Measurements from ENCODE around the gene KCNH6.

KCNH6 gene

DNA sequence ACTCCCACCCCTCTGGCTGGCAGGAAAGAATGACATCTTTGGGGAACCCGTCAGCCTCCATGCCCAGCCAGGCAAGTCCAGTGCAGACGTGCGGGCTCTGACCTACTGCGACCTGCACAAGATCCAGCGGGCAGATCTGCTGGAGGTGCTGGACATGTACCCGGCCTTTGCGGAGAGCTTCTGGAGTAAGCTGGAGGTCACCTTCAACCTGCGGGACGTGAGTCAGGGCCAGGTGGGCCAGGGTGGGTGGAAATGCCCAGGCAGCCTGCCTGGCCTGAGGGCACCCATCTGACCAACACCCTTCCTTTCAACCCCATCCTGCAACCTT, 19.0 kb downstream of the KCNH6 start:
- Mint-ChIP-seq H3K9me3 (no peaks in the 10 kb centered on the region), H3K4me3 (no peak overlapping the region), H3K27ac (no peak overlapping the region), H3K36me3 (ENCODE audit: low read depth) (no peaks in the 10 kb centered on the region), H3K27me3 (ENCODE audit: low read depth, poor library complexity) (peaks cover 40% of the 10 kb centered on the region), H3K4me1 (peaks cover 19% of the 10 kb centered on the region)
- DNase-seq: no peak
- TF ChIP-seq, protein P1, sequence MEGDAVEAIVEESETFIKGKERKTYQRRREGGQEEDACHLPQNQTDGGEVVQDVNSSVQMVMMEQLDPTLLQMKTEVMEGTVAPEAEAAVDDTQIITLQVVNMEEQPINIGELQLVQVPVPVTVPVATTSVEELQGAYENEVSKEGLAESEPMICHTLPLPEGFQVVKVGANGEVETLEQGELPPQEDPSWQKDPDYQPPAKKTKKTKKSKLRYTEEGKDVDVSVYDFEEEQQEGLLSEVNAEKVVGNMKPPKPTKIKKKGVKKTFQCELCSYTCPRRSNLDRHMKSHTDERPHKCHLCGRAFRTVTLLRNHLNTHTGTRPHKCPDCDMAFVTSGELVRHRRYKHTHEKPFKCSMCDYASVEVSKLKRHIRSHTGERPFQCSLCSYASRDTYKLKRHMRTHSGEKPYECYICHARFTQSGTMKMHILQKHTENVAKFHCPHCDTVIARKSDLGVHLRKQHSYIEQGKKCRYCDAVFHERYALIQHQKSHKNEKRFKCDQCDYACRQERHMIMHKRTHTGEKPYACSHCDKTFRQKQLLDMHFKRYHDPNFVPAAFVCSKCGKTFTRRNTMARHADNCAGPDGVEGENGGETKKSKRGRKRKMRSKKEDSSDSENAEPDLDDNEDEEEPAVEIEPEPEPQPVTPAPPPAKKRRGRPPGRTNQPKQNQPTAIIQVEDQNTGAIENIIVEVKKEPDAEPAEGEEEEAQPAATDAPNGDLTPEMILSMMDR (IDR thresholded peaks at IDR 0.05): no peak

DNA sequence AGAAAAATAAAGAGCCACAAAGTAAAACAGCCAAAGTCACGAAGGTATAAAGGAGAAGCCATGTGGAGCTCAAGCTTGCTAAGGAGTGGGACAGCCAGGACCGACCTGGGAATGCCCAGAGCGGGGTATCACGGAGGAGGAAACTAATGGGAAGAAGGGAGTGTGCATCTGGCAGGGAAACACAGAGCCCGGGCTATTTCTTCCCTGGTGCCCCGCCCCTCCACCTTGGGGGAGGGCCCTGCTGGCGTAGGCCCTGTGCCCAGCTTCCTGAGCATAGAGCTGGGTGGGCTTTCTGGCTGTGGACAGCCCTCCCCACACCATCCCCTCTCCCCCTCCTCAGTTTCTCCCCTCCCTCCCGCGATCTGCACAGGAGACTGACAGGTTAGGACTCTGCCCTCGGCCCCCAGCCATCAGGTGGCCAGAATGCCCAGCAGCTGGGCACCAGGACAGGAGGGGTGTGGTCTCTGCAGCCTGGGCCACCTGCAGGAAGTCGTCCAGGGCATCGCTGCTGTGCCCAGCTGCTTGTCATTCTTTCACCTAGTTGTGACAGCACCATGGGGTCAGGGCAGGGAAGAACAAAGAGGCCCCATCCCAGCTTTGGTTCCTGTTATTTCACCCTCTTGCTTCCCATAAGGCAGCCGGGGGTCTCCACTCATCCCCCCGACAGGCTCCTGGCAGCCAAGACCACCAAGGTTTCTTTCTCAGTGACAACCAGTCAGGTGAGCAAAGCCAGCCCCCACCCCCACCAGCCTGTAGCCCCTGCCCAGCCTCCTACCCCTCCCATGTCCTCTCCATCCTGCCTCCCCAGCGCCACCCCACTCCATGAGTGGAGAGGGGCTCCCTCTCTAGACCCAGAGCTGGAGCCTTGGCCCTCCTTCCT, 20.0 kb downstream of the KCNH6 start:
- Mint-ChIP-seq H3K27ac (no peak overlapping the region), H3K36me3 (ENCODE audit: low read depth) (no peaks in the 10 kb centered on the region), H3K9me3 (no peaks in the 10 kb centered on the region), H3K27me3 (ENCODE audit: low read depth, poor library complexity) (peaks cover 40% of the 10 kb centered on the region), H3K4me3 (no peak overlapping the region), H3K4me1 (peaks cover 19% of the 10 kb centered on the region)
- no peak for DNase-seq
- TF ChIP-seq, protein P1 (IDR thresholded peaks at IDR 0.05): no peak

- Mint-ChIP-seq H3K4me3 (no peak overlapping the region), H3K36me3 (ENCODE audit: low read depth) (no peaks in the 10 kb centered on the region), H3K9me3 (no peaks in the 10 kb centered on the region), H3K4me1 (peaks cover 19% of the 10 kb centered on the region), H3K27me3 (ENCODE audit: low read depth, poor library complexity) (peaks cover 33% of the 10 kb centered on the region), H3K27ac (no peak overlapping the region)
- TF ChIP-seq, protein P1 (IDR thresholded peaks at IDR 0.05): no peak
- DNase-seq: no peak
Observed at GRCh38 chr17:63543822-63544420, 20.8 kb downstream of the KCNH6 start.

- H3K27me3 Mint-ChIP-seq (ENCODE audit: low read depth, poor library complexity): peaks cover 26% of the 10 kb centered on the region
- TF ChIP-seq, protein P1 (IDR thresholded peaks at IDR 0.05): no peak
- no peaks in the 10 kb centered on the region for H3K9me3 Mint-ChIP-seq
- H3K36me3 Mint-ChIP-seq (ENCODE audit: low read depth): no peaks in the 10 kb centered on the region
- H3K27ac Mint-ChIP-seq: no peak overlapping the region
- DNase-seq: no peak
- H3K4me1 Mint-ChIP-seq: peaks cover 19% of the 10 kb centered on the region
- no peak overlapping the region for H3K4me3 Mint-ChIP-seq
Observed at GRCh38 chr17:63544467-63545301, 21.5 kb downstream of the KCNH6 start.

DNA sequence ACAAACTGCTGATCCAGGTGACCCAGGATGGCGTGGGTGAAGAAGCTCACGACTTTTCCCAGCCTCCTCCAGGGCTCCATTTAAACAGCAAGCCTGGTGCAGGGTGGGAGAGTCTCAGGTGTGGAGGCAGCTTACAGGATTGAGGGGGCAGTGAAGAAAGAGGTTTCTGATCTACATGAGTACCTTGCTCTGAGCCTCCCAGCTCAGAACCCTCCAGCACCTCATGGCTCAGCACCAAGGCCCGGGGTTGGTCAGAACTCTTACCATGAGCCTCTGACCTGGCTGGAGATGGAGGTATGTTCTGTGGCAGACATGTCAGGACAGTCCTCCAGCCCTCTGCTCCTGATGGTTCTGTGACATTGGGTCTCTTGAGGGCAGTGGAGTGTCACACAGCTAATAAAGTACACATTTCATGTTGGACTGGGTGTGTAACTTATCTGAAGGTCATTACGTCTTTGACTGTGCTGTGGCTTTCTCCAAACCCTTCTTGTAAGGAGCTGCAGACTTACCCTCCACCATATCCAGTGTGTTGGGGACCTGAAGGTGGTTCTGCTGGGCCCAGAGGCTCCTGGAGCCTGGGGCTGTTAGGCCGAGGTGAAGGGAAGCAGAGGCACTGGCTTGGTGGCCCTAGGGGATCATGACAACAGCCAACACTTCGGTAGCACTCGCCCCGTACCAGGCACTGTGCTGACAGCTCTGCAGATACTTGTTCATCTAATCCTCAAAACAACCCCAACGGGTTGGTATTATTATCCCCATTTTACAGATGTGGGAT, 23.3 kb downstream of the KCNH6 start:
- Mint-ChIP-seq H3K36me3 (ENCODE audit: low read depth) (no peaks in the 10 kb centered on the region), H3K9me3 (no peaks in the 10 kb centered on the region), H3K4me3 (no peak overlapping the region), H3K27ac (no peak overlapping the region), H3K4me1 (peaks cover 12% of the 10 kb centered on the region), H3K27me3 (ENCODE audit: low read depth, poor library complexity) (peaks cover 12% of the 10 kb centered on the region)
- DNase-seq: no peak
- TF ChIP-seq, protein P1 (IDR thresholded peaks at IDR 0.05): no peak

Data from nephron progenitor cell (in vitro differentiated cells).